Fibroblast of skin of back (primary cell): ENCODE measurements around the gene SLC17A3. TPM values are rescaled to one million over a fixed set of nuclear protein-coding genes. Genes with fewer than 3 reads are reported as not detected.

ENCODE experiments used
- DNase-seq: peaks from one replicate; pipeline ENCODE4 v3.0.0-alpha.2; 2013
- polyA plus RNA-seq, 2 experiments: library from polyadenylated mRNA; unstranded; fragments of 120-200 nt; gene quantifications; one replicate each; pipeline ENCODE4 v1.2.1, GENCODE V29; 2013; ENCODE audit not compliant: insufficient read length in 2 of 2

Gene SLC17A3
- not detected for polyA plus RNA-seq (2013, experiment 1 of 2; ENCODE audit: insufficient read length)
- not detected for polyA plus RNA-seq (2013, experiment 2 of 2; ENCODE audit: insufficient read length)

GRCh38 chr6:25874118-25874517, at the start of gene SLC17A3:
TSS of gene SLC17A3 (minus strand) at chr6:25874243. CDS start at chr6:25868387, 5,856 bp downstream.
- no peak for DNase-seq

GRCh38 chr6:25922301-25922700, 48.3 kb upstream of the SLC17A3 start:
- DNase-seq, result no peak

GRCh38 chr6:25921525-25922203, 47.6 kb upstream of the SLC17A3 start:
- DNase-seq, result no peak

- no peak for DNase-seq
These were observed 45.6 kb upstream of the SLC17A3 start for GRCh38 chr6:25919657-25920056.

- DNase-seq, result no peak
These were observed 44.1 kb upstream of the SLC17A3 start for GRCh38 chr6:25918083-25918683.

GRCh38 chr6:25916789-25917490, 42.9 kb upstream of the SLC17A3 start:
- no peak for DNase-seq

- no peak for DNase-seq
These were observed 42.3 kb upstream of the SLC17A3 start for GRCh38 chr6:25916330-25916729.

- DNase-seq, result no peak
These were observed 39.7 kb upstream of the SLC17A3 start for GRCh38 chr6:25913741-25914140.

GRCh38 chr6:25911351-25911750, 37.3 kb upstream of the SLC17A3 start:
- no peak for DNase-seq

- DNase-seq, result no peak
These were observed 33.5 kb upstream of the SLC17A3 start for GRCh38 chr6:25907475-25908014.

- no peak for DNase-seq
These were observed 29.5 kb upstream of the SLC17A3 start for GRCh38 chr6:25903467-25904099.

GRCh38 chr6:25902071-25902470, 28.0 kb upstream of the SLC17A3 start:
- DNase-seq, result no peak

- no peak for DNase-seq
These were observed 26.8 kb upstream of the SLC17A3 start for GRCh38 chr6:25900843-25901242.

- DNase-seq, result no peak
These were observed 25.8 kb upstream of the SLC17A3 start for GRCh38 chr6:25899580-25900408.

GRCh38 chr6:25899123-25899522, 25.1 kb upstream of the SLC17A3 start:
- DNase-seq, result no peak

GRCh38 chr6:25898289-25898977, 24.4 kb upstream of the SLC17A3 start:
- no peak for DNase-seq

GRCh38 chr6:25896252-25896651, 22.2 kb upstream of the SLC17A3 start:
- no peak for DNase-seq

GRCh38 chr6:25895771-25896170, 21.7 kb upstream of the SLC17A3 start:
- no peak for DNase-seq

GRCh38 chr6:25893778-25894177, 19.7 kb upstream of the SLC17A3 start:
- DNase-seq, result no peak

GRCh38 chr6:25892877-25893276, 18.8 kb upstream of the SLC17A3 start:
- no peak for DNase-seq
